PC-3 (cell line): ENCODE results near the gene TMEM125.

Experiments used
- EZH2 ChIP-seq: fragments of 300-600 bp; sonication (generic); IDR thresholded peaks from one replicate; pipeline ENCODE4 v1.6.1; 2017; ENCODE audit warnings: antibody characterized with exemption, mild to moderate bottlenecking, low read length; ENCODE audit not compliant: unreplicated experiment
- TF ChIP-seq, protein P1 (sequence below): fragments of 300-600 bp; sonication (generic); conservative IDR thresholded peaks from 2 replicates; pipeline ENCODE4 v1.5.1; 2017; ENCODE audit warnings: antibody characterized with exemption, low read depth, mild to moderate bottlenecking, low read length

DNA sequence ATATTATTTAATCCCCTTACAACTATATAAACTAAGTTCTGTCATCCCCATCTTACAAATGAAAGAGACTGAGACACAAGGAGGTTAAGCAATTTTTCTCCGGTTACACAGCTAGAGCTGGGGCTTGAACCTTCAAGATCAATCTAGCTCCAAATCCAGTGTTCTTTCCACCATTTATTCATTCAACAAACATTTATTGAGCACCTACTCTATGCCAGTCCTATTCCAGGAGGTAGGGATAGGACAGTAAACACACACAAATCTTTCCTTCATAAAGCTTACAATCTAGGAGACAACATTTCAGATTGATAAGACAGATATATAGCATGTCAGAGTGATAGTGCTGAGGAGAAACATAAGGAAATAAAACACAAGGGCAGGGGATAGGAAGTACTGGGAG is 2.9 kb upstream of the TMEM125 start:
- TF ChIP-seq EZH2 = no peak
- TF ChIP-seq, protein P1, sequence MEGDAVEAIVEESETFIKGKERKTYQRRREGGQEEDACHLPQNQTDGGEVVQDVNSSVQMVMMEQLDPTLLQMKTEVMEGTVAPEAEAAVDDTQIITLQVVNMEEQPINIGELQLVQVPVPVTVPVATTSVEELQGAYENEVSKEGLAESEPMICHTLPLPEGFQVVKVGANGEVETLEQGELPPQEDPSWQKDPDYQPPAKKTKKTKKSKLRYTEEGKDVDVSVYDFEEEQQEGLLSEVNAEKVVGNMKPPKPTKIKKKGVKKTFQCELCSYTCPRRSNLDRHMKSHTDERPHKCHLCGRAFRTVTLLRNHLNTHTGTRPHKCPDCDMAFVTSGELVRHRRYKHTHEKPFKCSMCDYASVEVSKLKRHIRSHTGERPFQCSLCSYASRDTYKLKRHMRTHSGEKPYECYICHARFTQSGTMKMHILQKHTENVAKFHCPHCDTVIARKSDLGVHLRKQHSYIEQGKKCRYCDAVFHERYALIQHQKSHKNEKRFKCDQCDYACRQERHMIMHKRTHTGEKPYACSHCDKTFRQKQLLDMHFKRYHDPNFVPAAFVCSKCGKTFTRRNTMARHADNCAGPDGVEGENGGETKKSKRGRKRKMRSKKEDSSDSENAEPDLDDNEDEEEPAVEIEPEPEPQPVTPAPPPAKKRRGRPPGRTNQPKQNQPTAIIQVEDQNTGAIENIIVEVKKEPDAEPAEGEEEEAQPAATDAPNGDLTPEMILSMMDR = no peak
